NCI-H2107 treated with DMSO at 0.1 percent for 48 hours (cell line): ENCODE data around the gene SEMA4D.

ENCODE experiments used
- DNase-seq: peaks from one replicate; lab custom pipeline; 2025; ENCODE audit not compliant: unreplicated experiment; lab: John Stamatoyannopoulos, UW

The SEMA4D gene

DNA sequence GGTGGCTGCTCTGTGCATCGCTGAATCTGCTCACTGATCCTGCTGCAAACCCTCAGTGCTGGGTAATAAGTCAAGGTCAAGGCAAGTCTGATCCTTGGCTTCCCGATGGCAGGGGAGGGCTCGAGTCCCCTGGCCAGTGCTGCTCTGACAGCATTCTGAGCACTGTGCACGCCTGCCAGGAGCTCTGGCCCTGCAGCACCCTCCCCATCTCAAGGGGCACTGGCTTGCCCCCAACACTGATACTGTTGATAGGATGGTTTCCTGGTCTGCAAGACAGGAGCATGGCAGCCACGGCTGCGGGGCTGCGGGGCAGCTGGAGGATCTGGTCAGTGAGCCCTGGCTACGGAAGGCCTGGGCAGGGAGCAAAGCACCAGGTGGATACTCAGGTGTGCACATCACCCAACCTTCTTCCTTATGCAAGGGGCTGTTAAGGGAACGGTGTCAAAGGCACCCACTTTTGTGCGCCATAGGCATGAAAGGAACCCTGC lies 107.8 kb downstream of the SEMA4D start:
- no peak for DNase-seq

DNA sequence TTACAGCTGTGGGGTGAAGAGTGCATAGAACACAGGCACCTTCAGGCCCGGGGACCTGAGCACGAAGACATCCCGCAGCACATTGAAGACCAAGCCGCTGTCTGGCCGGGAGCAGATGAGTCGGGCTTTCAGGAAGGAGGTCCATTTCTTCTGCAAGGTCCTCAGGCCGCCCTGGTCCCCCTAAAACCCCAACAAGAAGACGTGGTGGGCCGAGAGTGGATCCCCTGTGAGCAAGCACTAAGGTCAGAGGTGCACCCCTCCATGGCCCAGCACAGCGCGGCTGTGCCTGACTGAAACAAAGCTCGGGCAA lies 109.1 kb downstream of the SEMA4D start:
- no peak for DNase-seq

DNA sequence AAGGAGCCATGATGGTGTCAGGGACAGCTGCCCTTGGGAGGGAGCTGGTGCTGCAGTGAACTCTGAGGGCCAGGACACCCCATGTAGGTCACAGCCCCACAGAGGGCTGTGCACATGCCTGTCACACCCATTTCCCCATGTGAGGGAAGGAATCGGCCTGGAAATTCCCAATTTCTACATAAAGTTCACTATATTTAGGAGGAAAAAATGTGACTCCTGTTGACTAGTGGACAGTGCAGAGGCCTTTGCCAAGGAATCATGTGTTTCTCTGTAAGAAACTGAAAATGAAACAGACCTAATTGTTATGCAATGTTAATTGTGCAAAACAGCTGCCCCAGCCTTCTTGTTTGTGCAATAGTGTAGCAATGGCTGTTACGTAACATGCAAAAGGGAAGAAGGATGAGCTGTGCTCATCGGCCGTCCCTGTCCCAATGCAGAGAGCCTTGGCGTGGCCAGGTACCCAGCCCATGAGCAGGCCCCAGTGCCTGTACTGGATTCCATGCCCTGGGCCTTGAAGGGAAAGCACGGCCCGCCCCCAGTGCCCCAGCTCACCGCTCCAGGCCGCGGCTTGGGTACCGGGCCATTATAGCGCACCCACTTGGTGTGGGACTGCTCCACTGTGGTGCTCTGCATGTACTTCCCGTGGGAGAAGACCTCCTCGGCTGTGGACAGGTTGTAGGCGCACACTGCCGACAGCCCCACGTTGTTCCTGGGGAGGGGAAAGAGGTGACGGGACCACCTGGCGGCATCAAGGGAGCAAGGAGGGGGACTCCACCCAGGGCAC lies 109.6 kb downstream of the SEMA4D start:
- no peak for DNase-seq

DNA sequence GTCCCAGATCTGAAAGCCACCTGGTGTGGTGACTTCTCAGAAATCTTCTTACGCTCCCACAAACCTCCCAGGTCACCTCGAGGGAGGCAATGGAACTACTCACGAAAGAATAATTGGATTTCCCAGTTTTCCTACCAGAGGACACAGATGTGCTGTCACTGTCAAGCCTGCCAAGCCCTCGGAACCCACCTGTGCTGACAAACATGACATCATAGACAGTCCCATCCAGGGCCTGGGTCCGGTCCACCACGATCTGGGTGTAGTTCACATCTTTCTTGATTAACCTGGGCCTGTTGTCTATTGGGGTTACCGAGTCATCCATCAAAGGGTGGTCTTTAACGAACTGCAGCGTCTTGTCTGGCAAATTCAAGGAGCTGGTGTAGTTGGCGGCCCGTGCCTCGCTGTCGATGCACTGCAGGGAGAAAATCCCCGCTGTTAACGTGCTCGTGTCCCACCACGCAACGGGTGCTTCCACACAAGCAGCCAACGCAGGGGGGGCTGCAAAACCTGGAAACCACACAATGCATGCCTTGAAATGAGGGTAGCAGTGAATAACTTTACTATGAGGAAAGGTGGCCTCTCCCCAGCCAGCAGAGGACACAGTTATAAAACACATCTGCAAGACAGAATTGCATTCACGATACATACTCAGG lies 110.6 kb downstream of the SEMA4D start:
- no peak for DNase-seq

DNA sequence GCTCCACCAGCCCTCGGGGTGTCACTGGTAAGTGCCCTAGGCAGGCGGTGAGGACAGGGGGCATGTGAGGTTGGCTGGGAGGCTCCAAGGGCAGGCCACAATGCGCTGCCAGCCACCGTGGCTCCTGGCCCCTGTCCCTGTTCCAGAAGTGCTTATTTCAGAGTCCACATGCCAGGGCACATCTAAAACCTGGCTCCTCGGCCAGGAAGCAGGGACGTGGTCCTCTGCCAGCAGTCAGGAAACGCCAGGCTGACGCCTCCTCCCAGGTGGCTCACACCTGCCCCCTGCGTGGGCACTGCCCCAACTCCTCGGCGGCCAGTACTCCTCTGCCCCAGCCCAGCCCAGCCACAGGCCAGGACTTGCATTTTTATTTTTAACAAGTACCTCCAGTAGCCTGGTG lies 111.1 kb downstream of the SEMA4D start:
- no peak for DNase-seq

DNA sequence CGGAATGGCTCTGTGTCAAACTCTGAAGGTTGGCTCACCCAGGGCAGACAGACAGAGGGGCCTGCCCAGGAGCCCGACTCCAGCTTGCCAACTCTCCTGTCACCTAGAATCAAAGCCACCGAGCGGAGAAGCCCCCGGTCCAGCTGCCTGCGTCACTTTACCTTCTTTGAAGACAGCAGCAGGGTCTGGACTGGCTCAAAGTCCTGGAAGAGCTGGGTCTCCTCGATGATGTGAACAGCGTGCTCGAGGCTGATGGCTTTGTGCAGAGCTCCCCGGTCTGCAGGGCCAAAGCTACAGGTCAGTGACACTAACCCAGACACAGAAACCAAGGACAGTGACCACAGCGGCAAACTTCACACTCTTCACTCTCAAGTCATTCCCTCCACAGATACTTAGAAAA lies 111.7 kb downstream of the SEMA4D start:
- DNase-seq, result no peak

DNA sequence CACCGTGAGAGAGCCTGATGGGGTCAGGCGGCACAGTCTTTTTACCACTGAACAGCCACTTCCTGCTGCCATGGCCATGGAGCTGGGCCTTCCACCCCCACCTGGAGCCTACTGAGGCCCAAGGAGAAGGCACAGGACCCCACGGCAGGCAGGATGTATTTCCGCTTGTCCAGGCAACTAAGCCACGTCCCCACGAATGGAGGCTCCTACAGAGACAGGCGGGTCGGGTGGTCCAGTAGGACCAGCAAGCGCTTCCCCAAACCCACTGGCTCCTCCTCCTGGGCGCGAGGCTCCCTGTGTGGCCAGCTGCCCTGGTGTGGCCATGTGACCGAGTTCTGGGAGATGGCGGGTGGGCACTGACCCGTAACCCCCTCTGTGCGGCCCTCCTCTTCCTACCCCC lies 113.1 kb downstream of the SEMA4D start:
- DNase-seq, result no peak

DNA sequence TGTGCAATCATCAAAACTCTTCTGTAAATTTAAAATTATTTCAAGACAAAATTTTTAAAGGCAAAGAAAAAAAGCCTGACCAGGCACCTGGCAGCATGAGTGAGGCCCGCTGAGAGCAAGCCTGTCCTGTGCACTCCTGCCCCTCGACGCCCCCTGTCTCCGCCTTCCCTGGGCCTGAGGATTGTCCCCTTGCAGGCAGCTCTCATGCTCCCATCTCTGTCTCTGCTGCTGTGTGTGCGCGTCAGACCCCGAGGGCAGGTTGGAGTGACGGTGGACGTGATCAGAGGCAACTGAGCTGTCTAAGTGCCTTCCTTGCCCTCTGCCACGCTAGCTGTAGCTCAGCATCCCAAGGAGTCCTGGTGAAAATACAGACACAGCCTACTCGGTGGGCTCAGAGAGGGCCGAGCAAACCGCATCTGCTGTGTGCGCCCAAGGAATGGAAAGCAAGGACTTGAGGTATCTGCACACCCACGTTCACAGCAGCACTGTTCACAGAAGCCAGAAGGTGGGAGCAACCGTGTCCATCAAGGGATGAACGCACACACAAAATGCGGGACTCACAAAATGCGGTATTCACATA lies 114.1 kb downstream of the SEMA4D start:
- no peak for DNase-seq

DNA sequence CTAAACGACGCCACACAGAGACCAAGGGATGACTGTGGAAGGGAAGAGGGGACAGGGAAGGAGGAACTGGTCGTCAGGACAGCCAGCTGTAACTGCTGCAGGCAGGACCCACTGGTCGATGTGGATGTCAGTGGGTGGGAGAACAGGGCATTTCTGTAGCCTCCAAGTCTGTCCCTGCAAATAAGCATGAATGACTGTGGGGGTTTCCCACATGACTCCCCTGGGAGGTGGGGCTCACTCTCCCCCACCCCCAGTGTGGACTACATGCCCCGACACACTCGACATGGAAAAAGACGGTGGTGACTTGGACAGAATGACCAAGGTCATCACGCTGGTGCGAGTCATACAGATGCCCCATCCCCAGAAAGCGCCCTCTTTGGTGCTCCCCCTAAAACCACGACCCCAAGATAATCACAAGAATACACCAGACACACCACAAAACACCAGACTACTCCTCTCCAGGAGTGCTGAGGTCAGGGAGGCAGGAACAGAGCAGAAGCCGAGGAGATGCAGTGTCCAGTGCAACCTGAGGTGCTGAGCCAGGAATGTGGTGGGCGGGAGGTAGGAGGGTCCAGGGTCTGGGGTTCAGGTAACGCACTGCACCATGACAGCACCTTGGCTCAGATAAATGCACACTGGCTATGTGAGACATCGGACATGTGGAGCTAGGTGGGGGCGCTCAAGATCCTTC lies 114.7 kb downstream of the SEMA4D start:
- no peak for DNase-seq

DNA sequence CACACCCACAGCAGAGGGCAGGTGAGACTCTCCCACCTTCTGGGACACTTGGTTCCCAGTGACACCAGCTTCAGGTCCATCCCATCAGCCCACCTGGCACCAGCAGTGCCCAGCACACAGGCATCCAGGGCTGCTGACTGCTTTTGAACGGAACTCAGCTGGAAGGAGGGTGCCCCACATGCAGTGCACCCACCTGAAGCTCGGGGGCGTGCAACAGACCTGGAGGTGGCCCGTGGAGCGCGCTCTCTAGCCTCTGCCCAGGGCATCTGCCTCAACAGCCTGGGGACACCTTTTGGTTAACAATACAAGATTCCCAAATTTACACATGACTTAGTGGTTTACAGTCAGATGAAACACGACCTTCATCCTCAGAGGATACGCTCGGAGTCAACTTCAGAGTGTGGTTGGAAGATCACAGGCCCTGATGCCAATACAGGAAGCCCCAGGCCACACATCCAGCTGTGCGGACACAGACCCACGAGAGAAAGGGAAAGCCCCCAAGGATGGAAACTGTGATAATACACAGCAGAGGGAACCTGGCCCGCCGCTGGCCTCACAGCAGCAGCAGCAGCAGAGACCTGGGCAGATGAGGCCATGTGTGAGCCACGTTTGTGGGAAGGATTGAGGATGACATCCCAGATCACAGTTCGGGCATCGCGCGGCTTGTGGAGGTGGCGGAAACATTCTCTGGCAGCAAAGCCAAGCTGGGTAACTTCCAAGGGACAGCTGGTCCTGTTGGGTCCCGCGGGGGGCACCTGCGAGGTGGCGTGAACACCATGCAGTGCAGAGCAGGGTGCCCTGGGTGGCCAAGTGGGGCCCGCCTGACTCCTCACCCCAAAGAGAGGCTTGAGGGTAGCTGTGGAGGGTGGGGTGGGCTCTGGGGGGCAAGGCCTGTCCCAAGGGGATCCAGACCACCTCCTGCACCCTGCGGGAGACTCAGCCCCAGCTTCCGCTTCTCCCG lies 115.6 kb downstream of the SEMA4D start:
- no peak for DNase-seq

DNA sequence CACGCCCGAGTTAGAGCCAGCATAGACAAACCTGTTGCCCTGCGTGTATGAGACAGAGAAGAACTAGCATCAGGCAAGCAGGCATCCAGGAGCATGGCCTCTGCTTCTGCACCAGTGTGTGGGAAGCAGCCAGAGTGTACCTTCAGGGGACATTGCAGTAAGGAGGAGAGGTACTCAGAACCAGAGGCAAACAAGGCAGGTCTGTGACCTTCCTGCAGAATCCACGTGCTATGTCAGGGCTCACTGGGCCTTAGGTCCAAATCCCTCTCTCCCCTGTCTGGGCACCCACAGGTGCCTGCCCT lies 116.7 kb downstream of the SEMA4D start:
- DNase-seq, result no peak

DNA sequence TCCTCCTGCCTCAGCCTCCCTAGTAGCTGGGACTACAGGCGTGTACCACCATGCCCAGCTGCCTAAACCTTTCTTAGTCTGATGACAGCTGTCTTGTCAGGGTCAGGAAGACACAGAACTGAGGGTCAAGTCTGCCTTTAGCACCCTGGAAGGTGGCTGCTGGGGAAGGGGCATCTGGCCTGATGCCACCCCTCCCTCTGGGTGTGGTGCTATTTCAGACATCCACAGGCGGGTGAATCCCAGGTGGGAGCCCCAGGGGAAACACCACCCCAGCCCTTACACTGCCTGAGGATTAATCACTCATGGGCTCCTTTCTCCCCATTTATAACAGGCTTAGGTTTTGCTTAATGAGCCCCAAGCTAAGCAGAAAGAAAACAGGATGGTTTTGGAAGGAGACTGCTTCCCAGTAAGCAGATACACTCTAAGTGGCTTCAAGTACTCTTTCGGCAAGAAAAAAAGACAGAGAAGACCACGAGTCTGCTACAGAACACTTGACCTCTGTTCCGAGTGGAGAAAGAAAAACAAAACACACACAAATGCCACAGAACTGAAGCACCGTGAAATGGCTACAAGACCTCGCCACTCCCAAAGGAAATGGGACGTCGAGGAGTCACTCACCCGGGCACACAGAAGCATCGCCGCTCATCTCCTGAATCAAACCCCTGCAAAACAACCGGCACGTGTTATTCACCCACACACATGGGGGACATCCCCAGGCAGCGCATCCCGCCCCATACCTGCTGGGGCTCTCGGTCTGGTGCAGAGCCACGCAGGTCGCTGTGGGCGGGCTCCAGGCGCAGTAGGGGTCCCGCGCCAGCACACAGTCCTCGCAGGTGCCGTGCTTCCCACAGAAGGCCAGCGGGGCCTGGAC lies 117.2 kb downstream of the SEMA4D start:
- DNase-seq, result no peak

DNA sequence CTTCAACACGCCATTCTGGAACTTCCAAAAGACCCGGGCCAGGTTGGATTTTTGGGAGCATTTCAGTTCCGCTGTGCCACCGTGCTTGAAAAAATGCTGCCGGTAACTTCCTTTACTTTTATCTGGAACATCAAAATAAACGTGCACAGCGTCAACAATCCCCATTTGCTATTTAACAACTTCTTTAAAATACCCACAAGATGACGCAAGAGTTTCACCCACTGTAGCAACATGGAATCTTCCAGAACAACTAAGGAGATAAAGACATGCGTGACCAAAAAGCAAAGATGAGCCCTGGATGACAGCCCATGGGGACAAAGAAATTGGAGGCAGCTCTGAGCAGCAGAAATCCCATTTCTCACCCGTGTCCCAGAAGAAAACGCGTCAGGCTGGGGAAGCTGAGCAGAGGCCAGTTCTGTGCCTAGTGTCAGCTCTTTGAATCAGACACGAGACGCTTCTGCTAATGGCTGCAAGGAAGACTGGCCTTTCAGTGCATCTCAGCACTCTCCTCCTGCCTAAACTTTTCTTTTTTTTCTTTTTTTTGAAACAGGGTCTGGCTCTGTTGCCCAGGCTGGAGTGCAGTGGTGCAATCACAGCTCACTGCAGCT lies 118.3 kb downstream of the SEMA4D start:
- DNase-seq, result no peak

DNA sequence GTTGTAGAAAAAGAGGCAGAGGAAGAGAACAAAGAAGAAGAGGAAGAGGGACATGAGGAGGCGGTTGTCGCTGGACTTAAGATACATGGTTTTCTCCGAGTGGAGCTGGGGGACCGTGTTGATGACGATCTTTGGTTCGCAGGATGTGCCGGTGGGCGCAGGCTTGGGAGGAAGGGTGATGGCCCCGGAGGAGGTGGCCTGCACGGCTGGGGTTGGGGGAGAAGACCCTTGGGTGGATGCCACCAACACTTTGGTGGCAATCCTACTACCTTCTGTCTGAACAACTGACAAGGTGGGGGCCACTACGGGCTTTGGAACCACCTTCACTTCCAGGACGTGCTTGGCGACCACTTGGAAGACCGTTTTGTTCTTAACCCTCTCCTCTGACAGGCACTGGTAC lies 118.9 kb downstream of the SEMA4D start:
- DNase-seq, result no peak

DNA sequence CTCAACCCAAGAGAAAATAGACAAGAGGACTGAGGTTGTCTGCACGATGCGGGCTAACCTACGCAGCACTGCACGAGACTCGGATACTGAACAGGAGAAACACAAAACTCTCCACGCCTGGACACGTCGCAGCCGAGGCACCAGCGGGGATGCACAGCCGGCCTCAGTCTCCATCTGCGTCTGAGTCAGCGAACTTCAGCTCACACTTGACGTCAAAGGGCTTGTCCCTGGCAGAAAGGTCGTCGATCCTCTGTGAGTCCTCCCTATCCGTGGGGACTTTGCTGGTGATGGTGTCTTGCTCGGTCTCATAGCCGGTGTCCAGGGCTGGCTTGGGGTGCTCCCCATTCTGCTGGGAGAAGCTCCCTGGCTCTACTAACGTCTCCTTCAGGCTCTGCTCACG lies 119.4 kb downstream of the SEMA4D start:
- no peak for DNase-seq

DNA sequence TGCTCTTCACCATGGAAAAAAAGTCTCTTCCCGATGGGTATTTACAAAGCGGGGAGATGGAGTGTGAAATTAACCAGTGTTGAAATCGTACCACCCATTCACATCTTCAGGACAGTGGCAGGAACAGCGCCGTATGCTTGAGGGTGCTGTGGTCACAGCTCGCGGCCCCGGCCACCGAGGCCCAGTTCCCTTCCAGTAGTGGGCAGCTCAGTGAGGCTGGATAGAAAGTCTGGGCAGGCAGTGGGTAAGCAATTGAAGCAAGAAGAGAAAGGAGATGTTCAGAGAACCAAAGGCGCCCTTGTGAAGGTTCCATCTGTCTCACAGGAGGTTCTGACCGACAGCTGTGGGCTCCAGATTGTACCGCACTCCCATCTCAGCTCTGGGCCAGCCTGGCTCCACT lies 120.5 kb downstream of the SEMA4D start:
- DNase-seq, result no peak

DNA sequence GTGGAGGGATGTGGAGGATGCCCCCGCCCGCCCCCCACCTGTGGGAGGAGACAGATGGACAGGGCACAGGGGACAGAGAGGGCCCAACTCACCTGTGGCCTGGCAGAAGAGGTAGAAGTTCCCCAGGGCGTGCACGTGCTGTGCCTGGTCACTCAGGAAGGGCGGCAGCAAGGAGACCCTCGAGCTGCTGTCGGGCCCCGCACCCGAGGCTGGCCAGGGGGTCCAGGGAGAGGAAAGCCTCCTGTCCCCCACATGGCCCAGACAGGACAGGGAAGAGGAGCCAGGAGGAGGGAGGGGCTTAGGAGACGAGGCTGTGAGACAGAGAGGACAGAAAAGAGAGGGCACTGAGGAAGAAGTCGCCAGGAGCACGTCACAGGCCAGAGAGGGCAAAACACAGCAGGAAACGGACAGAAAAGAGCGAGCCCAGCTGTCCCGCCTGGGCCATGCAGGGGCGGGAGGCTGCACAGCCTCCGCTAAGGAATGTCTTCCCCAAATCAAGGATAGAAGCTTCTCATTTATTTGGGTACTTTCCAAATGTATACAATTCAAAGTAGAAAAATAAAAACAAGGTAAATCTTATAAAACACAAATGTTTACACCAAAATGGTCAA lies 121.1 kb downstream of the SEMA4D start:
- no peak for DNase-seq

DNA sequence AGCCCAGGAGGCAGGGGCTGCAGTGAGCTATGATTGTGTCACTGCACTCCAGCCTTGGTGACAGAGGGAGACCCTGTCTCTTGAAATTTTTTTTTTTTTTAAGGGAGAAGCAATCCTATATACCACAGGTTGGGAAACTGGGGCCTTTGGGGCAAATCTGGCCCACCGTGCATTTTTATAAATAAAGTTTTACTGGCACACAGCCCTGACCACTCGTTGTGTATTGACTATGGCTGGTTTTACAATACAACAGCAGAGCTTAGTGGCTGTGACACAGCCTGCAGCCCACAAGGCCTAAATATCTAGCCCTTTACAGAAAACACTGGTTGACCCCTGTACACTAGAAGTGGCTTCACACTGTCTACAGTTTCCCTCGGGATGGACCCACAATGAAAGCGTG lies 121.6 kb downstream of the SEMA4D start:
- no peak for DNase-seq

DNA sequence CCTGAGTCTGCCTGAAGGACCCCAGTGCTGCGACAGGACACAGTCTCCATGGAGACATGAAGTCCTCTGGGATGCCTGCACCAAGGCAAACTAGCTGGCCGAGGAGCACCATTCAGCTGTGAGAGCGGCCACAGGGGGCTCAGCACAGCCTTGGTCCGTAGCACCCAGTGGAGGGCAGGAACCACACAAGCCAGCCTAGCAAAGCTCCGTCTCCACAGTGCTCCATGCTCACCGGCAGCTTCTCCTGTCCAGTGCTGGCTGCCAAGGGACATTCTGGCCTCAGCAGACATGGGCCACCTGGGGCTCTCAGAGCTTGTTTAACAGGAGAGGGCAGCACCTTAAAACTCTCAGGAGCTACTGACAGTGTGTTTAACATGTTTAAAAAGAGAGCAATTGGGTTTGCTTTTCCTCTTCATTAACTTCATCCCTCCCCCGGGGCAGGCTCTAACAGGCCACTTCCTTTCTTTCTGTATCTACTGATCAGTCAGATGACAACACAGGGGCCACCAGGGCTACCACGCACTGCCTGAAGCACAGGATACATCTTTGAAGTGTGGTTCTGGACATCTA lies 122.6 kb downstream of the SEMA4D start:
- no peak for DNase-seq
